Hematopoietic multipotent progenitor cell treated with erythropoietin and hydrocortisone succinate and interleukin-3 and kit ligand, for 15 days (in vitro differentiated cells): ENCODE data around the gene SLC9A9.
A peak's percentile ranks its signal among the peaks of the same experiment; 100 is the strongest.

ENCODE experiments used
- DNase-seq: peaks from one replicate; pipeline ENCODE4 v3.0.0-alpha.2; 2015; ENCODE audit warnings: low spot score

SLC9A9 gene

DNA sequence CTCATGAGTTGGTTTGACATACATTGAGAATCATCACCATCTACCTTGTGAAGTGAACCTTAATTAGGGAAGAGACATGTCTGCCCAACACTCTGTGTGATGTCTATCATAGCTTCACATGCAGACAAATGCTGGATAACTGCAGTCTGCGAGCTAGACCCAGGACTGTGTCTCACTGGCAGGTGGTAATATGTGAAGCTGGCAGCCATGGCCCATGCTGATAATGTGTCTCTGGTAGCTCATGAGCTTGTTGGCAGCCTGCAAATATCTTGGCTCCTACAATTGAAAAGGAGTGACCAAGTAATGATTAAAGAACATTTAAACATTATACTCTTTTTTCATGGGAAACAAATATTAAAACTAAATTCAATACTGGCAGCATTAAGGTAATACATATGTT, 493.9 kb downstream of the SLC9A9 start:
- peak; percentile 19 for DNase-seq

GRCh38 chr3:143352850-143353550, 495.3 kb downstream of the SLC9A9 start:
- no peak for DNase-seq

DNA sequence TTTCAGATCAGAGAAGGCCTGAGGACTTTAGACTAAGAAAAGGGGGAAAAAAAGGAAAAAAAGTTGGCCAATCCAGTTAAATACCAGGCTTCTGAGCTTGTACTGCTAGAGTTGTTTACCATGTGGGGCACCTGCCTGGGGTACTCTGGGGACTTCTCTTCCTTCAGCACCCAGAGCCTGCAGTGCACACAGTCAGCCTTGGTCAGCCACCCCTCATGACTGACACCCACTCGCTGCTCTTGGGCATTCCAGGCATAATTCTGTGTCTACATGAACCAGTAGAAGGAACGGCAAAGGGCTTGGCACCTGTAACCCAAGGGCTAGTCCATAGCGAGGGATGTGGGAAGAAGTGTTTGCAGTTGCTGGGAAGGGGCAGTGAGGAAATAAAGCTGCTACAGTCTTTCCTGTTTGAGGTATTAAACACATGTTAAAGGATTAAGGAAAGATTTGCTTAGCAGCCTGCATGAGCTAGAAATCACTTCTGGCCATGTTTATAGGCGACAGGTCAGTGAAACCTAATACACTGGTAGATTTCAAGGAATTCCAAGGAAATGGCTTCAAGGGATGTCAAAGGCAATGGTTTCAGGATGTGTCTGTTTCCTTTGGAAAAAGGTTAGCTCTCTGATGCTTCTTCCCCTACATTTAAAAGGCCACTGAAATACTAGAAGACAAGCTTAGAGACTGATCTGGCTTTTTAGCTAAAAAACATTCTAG, 496.2 kb downstream of the SLC9A9 start:
- DNase-seq: no peak

- DNase-seq: no peak
These were observed 496.9 kb downstream of the SLC9A9 start for GRCh38 chr3:143351354-143351753.

DNA sequence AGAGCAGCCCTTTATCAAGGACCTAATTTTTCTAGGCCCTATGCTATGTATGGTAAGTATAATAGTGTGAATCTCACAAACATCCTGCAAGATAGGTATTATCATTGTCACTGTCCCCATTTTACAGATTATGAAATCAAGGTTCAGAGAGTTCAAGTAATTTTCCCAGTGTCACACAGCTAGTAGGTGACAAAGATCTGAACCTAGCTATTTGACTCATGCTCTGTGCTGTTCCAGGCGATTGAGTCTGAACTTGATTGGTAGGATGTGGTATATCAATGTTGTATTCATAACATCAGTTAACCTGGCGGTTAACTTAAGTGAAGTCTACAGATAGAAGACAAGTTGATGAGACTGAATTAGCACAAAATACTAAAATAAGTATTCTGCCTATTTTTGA, 498.8 kb downstream of the SLC9A9 start:
- no peak for DNase-seq

- no peak for DNase-seq
These were observed 499.6 kb downstream of the SLC9A9 start for GRCh38 chr3:143348486-143349327.

- no peak for DNase-seq
These were observed 503.6 kb downstream of the SLC9A9 start for GRCh38 chr3:143344516-143345165.

DNA sequence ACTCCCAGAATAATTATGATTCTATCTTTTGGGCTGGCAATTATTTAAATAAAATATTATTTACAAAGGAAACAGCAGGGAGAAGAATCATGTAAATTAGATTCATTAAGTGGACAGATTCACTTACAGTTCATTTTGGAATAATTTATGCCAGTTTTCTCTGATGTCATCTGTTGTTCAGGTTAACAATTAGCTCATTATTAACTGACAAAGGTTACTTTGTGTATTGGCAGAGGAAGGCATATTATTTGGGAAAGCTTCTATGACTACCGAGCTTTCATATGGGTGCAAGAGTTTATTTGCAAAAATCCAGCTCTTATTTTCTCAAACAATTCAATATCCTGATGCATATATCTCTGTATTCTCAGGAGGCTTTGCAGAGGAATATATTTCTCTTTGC, 504.3 kb downstream of the SLC9A9 start:
- no peak for DNase-seq

- no peak for DNase-seq
These were observed 505.2 kb downstream of the SLC9A9 start for GRCh38 chr3:143343031-143343430.

GRCh38 chr3:143339451-143339850, 508.8 kb downstream of the SLC9A9 start:
- no peak for DNase-seq

DNA sequence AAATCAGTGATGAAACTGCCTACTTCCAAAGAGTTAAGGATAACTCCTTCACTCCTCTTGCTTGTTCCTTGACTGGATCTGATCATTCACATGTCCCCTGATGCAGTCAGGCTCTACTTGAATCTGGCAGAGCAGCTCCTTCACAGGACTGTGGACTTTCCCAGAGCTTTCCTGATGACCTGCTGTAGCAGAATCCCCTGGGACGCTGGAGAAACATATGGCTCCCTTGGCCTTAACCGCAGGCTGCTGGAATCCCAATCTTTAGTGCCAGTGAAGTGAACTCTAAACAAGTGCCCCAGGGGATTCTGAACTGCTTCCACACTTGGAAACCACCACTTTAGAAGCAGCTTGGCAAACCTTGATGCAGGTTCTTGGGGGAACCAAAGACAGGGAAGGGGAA, 510.9 kb downstream of the SLC9A9 start:
- no peak for DNase-seq

DNA sequence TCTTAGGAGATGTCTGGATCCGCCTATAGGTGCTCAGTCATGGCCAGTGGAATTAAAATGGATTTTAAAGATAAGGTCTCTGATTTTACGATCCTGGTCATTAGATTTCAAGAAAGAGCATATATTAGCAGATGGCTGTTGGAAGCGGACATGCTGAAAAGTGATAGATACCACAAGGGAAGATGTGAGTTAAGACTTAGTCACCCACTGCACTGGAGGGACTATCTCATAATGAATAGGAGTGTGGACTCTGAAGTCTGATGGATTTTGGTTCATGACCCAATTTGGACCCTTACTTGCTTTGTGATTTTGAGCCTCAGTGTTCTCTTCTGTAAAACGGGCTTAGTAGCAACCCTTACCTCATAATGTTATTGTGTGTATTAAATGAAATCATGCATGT, 514.0 kb downstream of the SLC9A9 start:
- no peak for DNase-seq

DNA sequence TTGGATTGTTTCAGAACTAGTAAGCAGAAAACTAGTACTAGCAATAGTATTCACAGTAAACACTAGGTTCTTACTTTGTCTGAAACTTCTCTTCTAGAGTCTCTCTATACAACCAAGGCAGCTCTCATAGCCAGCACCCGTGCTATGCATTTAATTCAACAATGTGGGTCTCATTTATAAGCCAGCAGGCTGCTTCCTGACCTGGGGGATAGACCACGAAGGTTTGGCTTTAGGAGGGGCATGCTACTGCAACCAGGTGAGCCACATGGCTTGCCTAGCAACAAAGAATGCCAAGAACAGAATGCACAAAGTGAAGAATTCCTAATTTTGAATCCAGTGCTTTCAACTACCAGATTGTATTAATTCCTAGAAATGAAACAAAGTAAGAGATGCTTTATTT, 514.9 kb downstream of the SLC9A9 start:
- DNase-seq: no peak

DNA sequence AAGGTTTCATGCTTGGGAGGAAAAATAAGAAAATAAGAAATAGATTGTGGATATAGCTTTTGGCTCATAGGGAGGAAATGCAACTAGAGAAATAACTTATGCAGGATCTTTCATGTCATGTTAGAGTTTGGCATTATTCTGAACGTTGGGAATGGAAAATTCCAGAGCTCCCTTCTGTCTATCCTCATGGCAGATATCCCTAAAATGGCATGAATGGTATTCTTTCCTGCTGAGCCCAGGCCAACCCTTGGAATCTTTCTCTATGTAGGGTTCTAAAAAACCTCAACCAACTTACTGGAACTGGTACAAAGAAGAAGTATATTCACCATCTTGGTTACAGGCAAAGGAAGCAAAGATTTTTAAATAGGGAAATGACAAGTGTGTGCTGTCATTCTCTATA, 516.2 kb downstream of the SLC9A9 start:
- no peak for DNase-seq

GRCh38 chr3:143331350-143331749, 516.9 kb downstream of the SLC9A9 start:
- no peak for DNase-seq

GRCh38 chr3:143330296-143330868, 517.9 kb downstream of the SLC9A9 start:
- DNase-seq: no peak

GRCh38 chr3:143329567-143330211, 518.6 kb downstream of the SLC9A9 start:
- DNase-seq: no peak

- no peak for DNase-seq
These were observed 519.8 kb downstream of the SLC9A9 start for GRCh38 chr3:143328451-143328850.

DNA sequence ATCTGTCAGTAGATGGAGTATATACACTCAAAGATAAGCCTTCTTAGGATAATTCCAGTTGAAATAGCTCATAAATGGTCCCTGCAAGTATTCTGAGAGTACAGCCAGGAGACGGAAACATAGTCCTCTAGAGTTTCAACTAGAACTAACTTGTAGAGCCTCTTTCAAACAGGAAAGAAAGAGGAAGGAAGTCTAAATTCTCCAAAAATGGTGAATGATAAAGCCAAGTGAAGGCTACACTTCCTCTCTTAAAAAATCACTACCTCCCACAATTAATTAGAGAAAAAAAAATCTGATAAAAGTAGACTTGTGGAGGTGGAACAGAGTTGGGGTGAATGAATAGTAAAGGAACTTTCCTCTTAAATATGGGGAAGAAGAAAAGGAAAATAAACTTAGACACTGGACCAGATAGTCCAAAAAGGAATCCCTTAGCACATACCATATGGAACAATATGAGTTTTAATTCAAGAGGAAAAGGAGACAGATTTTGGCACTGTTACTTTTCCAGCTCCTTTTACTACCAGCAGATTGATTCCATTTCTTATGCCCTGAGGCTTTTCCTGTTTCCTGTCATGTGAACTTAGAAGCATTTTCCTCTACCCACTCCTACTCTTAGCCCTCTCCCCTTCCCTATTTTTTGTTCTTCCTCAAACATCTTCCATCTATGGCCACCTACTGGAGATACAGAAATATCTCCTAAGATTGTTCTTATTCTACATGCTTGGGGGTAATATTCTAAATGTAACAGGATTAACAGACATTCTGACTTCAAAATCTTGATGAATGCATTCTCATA, 521.1 kb downstream of the SLC9A9 start:
- DNase-seq: no peak

- no peak for DNase-seq
These were observed 527.1 kb downstream of the SLC9A9 start for GRCh38 chr3:143321058-143321769.
